Measurements from ENCODE around the gene RAD51B. TPM values are rescaled to one million over a fixed set of nuclear protein-coding genes. Genes with fewer than 3 reads are reported as not detected.

The RAD51B gene
- total and polyA plus RNA-seq, 9 of the 15 experiments (the other 6 are each of a cell fraction or from before 2014, with no cell fraction given), result 8.5 to 17.3 (median 11.3) TPM

GRCh38 chr14:68650404-68650994, 830.9 kb downstream of the RAD51B start (continued):
- TF ChIP-seq CHD7 (IDR thresholded peaks at IDR 0.05; ENCODE audit: low read depth, low read length), result no peak
- TF ChIP-seq THRAP3 (IDR thresholded peaks at IDR 0.05; ENCODE audit: borderline replicate concordance), result no peak
- no peak for TF ChIP-seq THAP12 (CRISPR knock-in tag; IDR thresholded peaks at IDR 0.05)
- no peak for TF ChIP-seq PML (IDR thresholded peaks at IDR 0.05; ENCODE audit: low read length)
- no peak for TF ChIP-seq TEAD1 (CRISPR knock-in tag; IDR thresholded peaks at IDR 0.05)
- no peak for TF ChIP-seq BACH1 (tag; IDR thresholded peaks at IDR 0.05)
- no peak for TF ChIP-seq BCOR (IDR thresholded peaks at IDR 0.05)
- no peak for TF ChIP-seq ZKSCAN1 (IDR thresholded peaks at IDR 0.05; ENCODE audit: low read depth, low read length)
- no peak for TF ChIP-seq ZNF263 (CRISPR knock-in tag; IDR thresholded peaks at IDR 0.05; ENCODE audit: borderline replicate concordance)
- TF ChIP-seq CREBBP (IDR thresholded peaks at IDR 0.05; ENCODE audit: low read depth, low read length), result no peak
- no peak for TF ChIP-seq OTX1 (CRISPR knock-in tag; IDR thresholded peaks at IDR 0.05)
- no peak for TF ChIP-seq SNIP1 (IDR thresholded peaks at IDR 0.05; ENCODE audit: low read depth)
- no peak for TF ChIP-seq HOMEZ (CRISPR knock-in tag; IDR thresholded peaks at IDR 0.05)
- TF ChIP-seq CBX2 (IDR thresholded peaks at IDR 0.05; ENCODE audit: insufficient read depth, low read length, poor library complexity, severe bottlenecking), result no peak

Data from K562 (cell line).